Measurements from ENCODE around the gene IFTAP. TPM values are rescaled to one million over a fixed set of nuclear protein-coding genes. Genes with fewer than 3 reads are reported as not detected.
"Not testable (repeated sequence)": the region's sequence is repeated elsewhere in the genome, so short reads cannot be mapped to it uniquely, and the experiment has no call there.

IFTAP gene
- total RNA-seq, 1 donor from 2014 or later = 17.3 TPM

DNA sequence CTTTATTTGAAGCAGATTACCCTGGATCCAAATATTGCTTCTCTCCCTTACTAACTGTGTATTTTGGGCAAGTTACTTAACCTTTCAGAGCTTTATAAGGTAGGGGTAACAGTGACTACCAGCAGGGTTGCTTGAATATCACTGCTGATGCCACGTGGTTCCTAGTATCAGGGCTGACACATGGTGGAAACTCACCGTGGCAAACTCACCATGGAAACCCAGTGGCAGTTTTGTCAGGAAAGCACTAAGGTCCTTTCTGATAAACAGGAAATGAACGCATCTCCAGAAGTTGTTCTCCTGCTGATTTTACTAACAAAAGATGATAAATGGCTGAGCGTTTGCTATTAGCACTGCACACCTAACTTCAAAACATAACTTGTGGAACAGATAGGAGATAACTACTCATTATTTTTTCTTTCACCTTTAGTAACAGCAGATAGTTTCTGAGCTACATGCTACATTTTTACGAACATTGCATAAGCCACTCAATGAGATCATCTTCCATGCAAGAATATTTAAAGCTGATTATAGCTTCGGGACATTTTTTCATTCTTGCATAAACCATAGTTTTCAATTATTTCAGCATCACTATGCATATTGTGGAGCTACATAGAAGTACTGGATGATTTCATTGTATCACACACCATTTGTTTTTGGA is 63.4 kb downstream of the IFTAP start:
- Histone ChIP-seq H2AFZ (ENCODE audit: low read depth, low read length) (no peak overlapping the region), H3K27ac (ENCODE audit: low read depth, low read length) (no peak overlapping the region), H3K4me3 (ENCODE audit: insufficient read depth, low read depth, low read length) (no peak overlapping the region), H3K79me2 (ENCODE audit: insufficient read depth, low read length) (no peaks in the 10 kb centered on the region), H3K27me3 (ENCODE audit: insufficient read depth, low read length) (no peaks in the 10 kb centered on the region), H3K4me2 (ENCODE audit: low read length) (no peak overlapping the region), H4K20me1 (ENCODE audit: insufficient read depth, low read length) (no peaks in the 10 kb centered on the region), H3K36me3 (ENCODE audit: insufficient read depth, low read length) (peaks cover 4% of the 10 kb centered on the region), H3K9me3 (ENCODE audit: insufficient read depth, low read depth, low read length) (no peaks in the 10 kb centered on the region), H3K4me1 (ENCODE audit: insufficient read depth, low read length) (no peaks in the 10 kb centered on the region), H3K9ac (ENCODE audit: low read length) (no peak overlapping the region)
- Mint-ChIP-seq H3K27me3 (ENCODE audit: low read depth, unreplicated experiment) (no peaks in the 10 kb centered on the region), H3K36me3 (ENCODE audit: low read depth, unreplicated experiment) (no peaks in the 10 kb centered on the region), H3K27ac (ENCODE audit: unreplicated experiment) (no peak overlapping the region), H3K4me1 (ENCODE audit: low read depth, unreplicated experiment) (no peaks in the 10 kb centered on the region), H3K4me3 (ENCODE audit: unreplicated experiment) (no peak overlapping the region), H3K9me3 (ENCODE audit: unreplicated experiment) (peaks cover 1% of the 10 kb centered on the region)
- TF ChIP-seq EZH2 (IDR thresholded peaks at IDR 0.05; ENCODE audit: insufficient read depth, low read length) = no peak
- TF ChIP-seq, protein P1, sequence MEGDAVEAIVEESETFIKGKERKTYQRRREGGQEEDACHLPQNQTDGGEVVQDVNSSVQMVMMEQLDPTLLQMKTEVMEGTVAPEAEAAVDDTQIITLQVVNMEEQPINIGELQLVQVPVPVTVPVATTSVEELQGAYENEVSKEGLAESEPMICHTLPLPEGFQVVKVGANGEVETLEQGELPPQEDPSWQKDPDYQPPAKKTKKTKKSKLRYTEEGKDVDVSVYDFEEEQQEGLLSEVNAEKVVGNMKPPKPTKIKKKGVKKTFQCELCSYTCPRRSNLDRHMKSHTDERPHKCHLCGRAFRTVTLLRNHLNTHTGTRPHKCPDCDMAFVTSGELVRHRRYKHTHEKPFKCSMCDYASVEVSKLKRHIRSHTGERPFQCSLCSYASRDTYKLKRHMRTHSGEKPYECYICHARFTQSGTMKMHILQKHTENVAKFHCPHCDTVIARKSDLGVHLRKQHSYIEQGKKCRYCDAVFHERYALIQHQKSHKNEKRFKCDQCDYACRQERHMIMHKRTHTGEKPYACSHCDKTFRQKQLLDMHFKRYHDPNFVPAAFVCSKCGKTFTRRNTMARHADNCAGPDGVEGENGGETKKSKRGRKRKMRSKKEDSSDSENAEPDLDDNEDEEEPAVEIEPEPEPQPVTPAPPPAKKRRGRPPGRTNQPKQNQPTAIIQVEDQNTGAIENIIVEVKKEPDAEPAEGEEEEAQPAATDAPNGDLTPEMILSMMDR (IDR thresholded peaks at IDR 0.05; ENCODE audit: insufficient read depth, low read depth, low read length) = no peak
- FAIRE-seq (no peak), DNase-seq (ENCODE audit: low read depth) (no peak)

DNA sequence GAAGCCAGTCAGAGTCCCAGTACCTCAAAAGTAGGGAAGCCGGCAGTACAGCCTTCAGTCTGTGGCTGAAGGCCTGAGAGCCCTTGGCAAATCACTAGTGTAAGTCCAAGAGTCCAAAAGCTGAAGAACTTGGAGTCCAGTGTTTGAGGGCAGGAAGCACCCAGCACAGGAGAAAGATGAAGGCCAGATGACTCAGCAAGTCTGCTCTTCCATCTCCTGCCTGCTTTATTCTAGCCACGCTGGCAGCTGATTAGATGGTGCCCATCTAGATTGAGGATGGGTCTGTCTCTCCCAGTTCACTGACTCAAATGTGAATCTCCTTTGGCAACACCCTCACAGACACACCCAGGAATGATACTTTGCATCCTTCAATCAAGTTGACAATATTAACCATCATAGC is 67.1 kb downstream of the IFTAP start:
- H3K4me1 Mint-ChIP-seq (ENCODE audit: low read depth, unreplicated experiment); H3K27ac Mint-ChIP-seq (ENCODE audit: unreplicated experiment); H3K27me3 ChIP-seq (ENCODE audit: insufficient read depth, low read length); H4K20me1 ChIP-seq (ENCODE audit: insufficient read depth, low read length); H2AFZ ChIP-seq (ENCODE audit: low read depth, low read length); H3K36me3 ChIP-seq (ENCODE audit: insufficient read depth, low read length); H3K4me3 Mint-ChIP-seq (ENCODE audit: unreplicated experiment); H3K9me3 Mint-ChIP-seq (ENCODE audit: unreplicated experiment); H3K79me2 ChIP-seq (ENCODE audit: insufficient read depth, low read length); H3K27me3 Mint-ChIP-seq (ENCODE audit: low read depth, unreplicated experiment); H3K9me3 ChIP-seq (ENCODE audit: insufficient read depth, low read depth, low read length); H3K4me3 ChIP-seq (ENCODE audit: insufficient read depth, low read depth, low read length); H3K4me1 ChIP-seq (ENCODE audit: insufficient read depth, low read length); FAIRE-seq; H3K4me2 ChIP-seq (ENCODE audit: low read length); H3K36me3 Mint-ChIP-seq (ENCODE audit: low read depth, unreplicated experiment); DNase-seq (ENCODE audit: low read depth); H3K27ac ChIP-seq (ENCODE audit: low read depth, low read length); H3K9ac ChIP-seq (ENCODE audit: low read length): not testable (repeated sequence)

DNA sequence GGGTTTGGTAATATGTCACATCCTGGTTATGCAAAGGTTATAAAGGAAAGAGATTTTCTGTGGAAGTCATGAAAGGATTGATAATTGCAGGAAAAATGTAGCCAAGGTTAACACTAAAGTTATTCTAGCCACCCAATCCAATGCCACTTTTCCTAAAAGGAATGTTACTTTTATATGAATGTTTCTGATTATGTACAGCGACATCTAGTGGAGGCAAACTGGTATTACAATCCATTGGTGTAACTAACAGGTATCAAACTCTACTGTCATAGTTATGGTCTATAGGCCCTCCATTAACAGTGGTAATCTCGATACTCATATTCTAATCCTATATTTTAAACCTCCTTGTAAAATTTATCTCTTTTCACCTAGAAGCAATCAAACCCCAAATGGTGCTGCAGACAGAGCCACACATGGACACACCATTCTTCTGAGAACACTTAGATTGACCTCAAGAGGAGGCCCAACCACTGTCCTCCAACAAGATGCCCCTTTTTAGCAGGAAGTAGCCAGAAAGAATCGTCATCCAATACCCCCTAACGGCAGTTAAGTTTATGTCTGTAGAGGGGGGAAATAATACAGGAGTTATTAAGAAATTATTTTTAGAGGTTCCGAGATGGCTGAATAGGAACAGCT is 78.6 kb downstream of the IFTAP start:
- no peak overlapping the region for H3K9ac ChIP-seq (ENCODE audit: low read length)
- no peaks in the 10 kb centered on the region for H4K20me1 ChIP-seq (ENCODE audit: insufficient read depth, low read length)
- Mint-ChIP-seq H3K9me3 (ENCODE audit: unreplicated experiment) (peaks cover 17% of the 10 kb centered on the region), H3K4me1 (ENCODE audit: low read depth, unreplicated experiment) (no peaks in the 10 kb centered on the region), H3K27me3 (ENCODE audit: low read depth, unreplicated experiment) (no peaks in the 10 kb centered on the region), H3K4me3 (ENCODE audit: unreplicated experiment) (no peak overlapping the region), H3K27ac (ENCODE audit: unreplicated experiment) (no peak overlapping the region), H3K36me3 (ENCODE audit: low read depth, unreplicated experiment) (no peaks in the 10 kb centered on the region)
- H3K4me2 ChIP-seq (ENCODE audit: low read length) = no peak overlapping the region
- H3K27ac ChIP-seq (ENCODE audit: low read depth, low read length) = no peak overlapping the region
- no peaks in the 10 kb centered on the region for H3K9me3 ChIP-seq (ENCODE audit: insufficient read depth, low read depth, low read length)
- H3K36me3 ChIP-seq (ENCODE audit: insufficient read depth, low read length) = no peaks in the 10 kb centered on the region
- TF ChIP-seq EZH2 (IDR thresholded peaks at IDR 0.05; ENCODE audit: insufficient read depth, low read length) = no peak
- TF ChIP-seq, protein P1 (IDR thresholded peaks at IDR 0.05; ENCODE audit: insufficient read depth, low read depth, low read length) = peak; percentile 78
- FAIRE-seq (peak; percentile 34), DNase-seq (ENCODE audit: low read depth) (peak; percentile 36)
- no peak overlapping the region for H2AFZ ChIP-seq (ENCODE audit: low read depth, low read length)
- no peak overlapping the region for H3K4me3 ChIP-seq (ENCODE audit: insufficient read depth, low read depth, low read length)
- H3K79me2 ChIP-seq (ENCODE audit: insufficient read depth, low read length) = no peaks in the 10 kb centered on the region
- H3K4me1 ChIP-seq (ENCODE audit: insufficient read depth, low read length) = no peaks in the 10 kb centered on the region
- no peaks in the 10 kb centered on the region for H3K27me3 ChIP-seq (ENCODE audit: insufficient read depth, low read length)

DNA sequence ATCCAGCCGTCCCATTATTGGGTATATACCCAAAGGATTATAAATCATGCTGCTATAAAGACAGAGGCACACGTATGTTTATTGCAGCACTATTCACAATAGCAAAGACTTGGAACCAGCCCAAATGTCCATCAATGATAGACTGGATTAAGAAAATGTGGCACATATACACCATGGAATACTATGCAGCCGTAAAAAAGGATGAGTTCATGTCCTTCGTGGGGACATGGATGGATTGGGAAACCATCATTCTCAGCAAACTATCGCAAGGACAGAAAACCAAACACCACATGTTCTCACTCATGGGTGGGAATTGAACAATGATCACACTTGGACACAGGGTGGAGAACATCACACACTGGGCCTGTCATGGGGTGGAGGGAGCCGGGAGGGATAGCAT is 85.2 kb downstream of the IFTAP start:
- H3K36me3 ChIP-seq (ENCODE audit: insufficient read depth, low read length); H3K36me3 Mint-ChIP-seq (ENCODE audit: low read depth, unreplicated experiment); H3K27me3 ChIP-seq (ENCODE audit: insufficient read depth, low read length); H2AFZ ChIP-seq (ENCODE audit: low read depth, low read length); H3K27ac ChIP-seq (ENCODE audit: low read depth, low read length); H3K4me2 ChIP-seq (ENCODE audit: low read length); H3K4me3 Mint-ChIP-seq (ENCODE audit: unreplicated experiment); H3K27me3 Mint-ChIP-seq (ENCODE audit: low read depth, unreplicated experiment); H3K4me1 Mint-ChIP-seq (ENCODE audit: low read depth, unreplicated experiment); H3K27ac Mint-ChIP-seq (ENCODE audit: unreplicated experiment); H4K20me1 ChIP-seq (ENCODE audit: insufficient read depth, low read length); DNase-seq (ENCODE audit: low read depth); H3K9ac ChIP-seq (ENCODE audit: low read length); H3K79me2 ChIP-seq (ENCODE audit: insufficient read depth, low read length); H3K9me3 ChIP-seq (ENCODE audit: insufficient read depth, low read depth, low read length); FAIRE-seq; H3K4me1 ChIP-seq (ENCODE audit: insufficient read depth, low read length); H3K4me3 ChIP-seq (ENCODE audit: insufficient read depth, low read depth, low read length): not testable (repeated sequence)
- peaks cover 15% of the 10 kb centered on the region for H3K9me3 Mint-ChIP-seq (ENCODE audit: unreplicated experiment)

Measured in astrocyte (in vitro differentiated cells and primary cell).